ENCODE data around the gene MMP11. TPM values are rescaled to one million over a fixed set of nuclear protein-coding genes. Genes with fewer than 3 reads are reported as not detected.

The MMP11 gene
- total and polyA plus RNA-seq, 2 of the 4 experiments (the other 2 are of a cell fraction) = 2.2 to 6.0 TPM

DNA sequence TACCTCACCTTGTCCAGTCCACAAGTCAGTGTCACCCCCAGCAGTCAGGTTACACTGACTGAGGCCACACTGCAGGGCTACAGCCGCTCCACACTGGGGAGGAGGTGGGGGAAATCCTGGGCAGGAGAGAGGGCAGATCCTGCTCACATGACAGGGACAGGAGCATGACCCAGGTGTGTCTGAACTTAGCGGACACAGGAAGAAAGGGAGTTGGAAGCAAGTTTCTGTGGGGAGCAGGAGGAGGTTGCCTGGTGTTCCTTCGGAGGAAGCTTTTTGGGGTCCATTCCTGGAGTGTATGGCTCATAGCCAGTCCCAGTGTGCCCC is 5.9 kb downstream of the MMP11 start:
- no peak for ATAC-seq (ENCODE audit: low read depth)
- peaks cover 15% of the 10 kb centered on the region for H3K9me1 ChIP-seq (ENCODE audit: insufficient read depth, low read length)
- no peak overlapping the region for H2BK5ac ChIP-seq (ENCODE audit: low read depth, low read length, poor library complexity, severe bottlenecking)
- H2AFZ ChIP-seq (replicated peaks; ENCODE audit: low read length, poor library complexity) = no peak overlapping the region
- no peaks in the 10 kb centered on the region for H3K36me3 ChIP-seq (ENCODE audit: control insufficient read depth, insufficient read depth, low read length)
- H3K27me3 ChIP-seq (ENCODE audit: control insufficient read depth, insufficient read depth, low read length) = no peaks in the 10 kb centered on the region
- H3K56ac ChIP-seq (ENCODE audit: extremely low read depth, insufficient read depth, low read length) = no peak overlapping the region
- no peaks in the 10 kb centered on the region for H4K20me1 ChIP-seq (ENCODE audit: insufficient read depth, low read length)
- BruUV-seq (replicated peaks) = no TSS peak
- H2BK20ac ChIP-seq (ENCODE audit: low read depth, low read length) = no peak overlapping the region
- H4K91ac ChIP-seq (ENCODE audit: insufficient read depth, low read depth, low read length) = no peak overlapping the region
- TF ChIP-seq, protein P1, sequence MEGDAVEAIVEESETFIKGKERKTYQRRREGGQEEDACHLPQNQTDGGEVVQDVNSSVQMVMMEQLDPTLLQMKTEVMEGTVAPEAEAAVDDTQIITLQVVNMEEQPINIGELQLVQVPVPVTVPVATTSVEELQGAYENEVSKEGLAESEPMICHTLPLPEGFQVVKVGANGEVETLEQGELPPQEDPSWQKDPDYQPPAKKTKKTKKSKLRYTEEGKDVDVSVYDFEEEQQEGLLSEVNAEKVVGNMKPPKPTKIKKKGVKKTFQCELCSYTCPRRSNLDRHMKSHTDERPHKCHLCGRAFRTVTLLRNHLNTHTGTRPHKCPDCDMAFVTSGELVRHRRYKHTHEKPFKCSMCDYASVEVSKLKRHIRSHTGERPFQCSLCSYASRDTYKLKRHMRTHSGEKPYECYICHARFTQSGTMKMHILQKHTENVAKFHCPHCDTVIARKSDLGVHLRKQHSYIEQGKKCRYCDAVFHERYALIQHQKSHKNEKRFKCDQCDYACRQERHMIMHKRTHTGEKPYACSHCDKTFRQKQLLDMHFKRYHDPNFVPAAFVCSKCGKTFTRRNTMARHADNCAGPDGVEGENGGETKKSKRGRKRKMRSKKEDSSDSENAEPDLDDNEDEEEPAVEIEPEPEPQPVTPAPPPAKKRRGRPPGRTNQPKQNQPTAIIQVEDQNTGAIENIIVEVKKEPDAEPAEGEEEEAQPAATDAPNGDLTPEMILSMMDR (conservative IDR thresholded peaks at IDR 0.05; ENCODE audit: low read depth, low read length) = no peak
- no peak for TF ChIP-seq CHD1 (IDR thresholded peaks at IDR 0.05; ENCODE audit: low read depth, low read length)
- TF ChIP-seq MAZ (IDR thresholded peaks at IDR 0.05; ENCODE audit: borderline replicate concordance, low read depth, low read length) = no peak
- no peak for TF ChIP-seq SMC3 (IDR thresholded peaks at IDR 0.05; ENCODE audit: low read depth, low read length)
- no peak for TF ChIP-seq FOS (IDR thresholded peaks at IDR 0.05; ENCODE audit: low read depth, low read length)
- no peak for TF ChIP-seq BHLHE40 (IDR thresholded peaks at IDR 0.05; ENCODE audit: low read depth, low read length)
- no peak for TF ChIP-seq RCOR1 (IDR thresholded peaks at IDR 0.05; ENCODE audit: insufficient replicate concordance, low read length)
- TF ChIP-seq, protein P2, sequence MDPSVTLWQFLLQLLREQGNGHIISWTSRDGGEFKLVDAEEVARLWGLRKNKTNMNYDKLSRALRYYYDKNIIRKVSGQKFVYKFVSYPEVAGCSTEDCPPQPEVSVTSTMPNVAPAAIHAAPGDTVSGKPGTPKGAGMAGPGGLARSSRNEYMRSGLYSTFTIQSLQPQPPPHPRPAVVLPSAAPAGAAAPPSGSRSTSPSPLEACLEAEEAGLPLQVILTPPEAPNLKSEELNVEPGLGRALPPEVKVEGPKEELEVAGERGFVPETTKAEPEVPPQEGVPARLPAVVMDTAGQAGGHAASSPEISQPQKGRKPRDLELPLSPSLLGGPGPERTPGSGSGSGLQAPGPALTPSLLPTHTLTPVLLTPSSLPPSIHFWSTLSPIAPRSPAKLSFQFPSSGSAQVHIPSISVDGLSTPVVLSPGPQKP (IDR thresholded peaks at IDR 0.05; ENCODE audit: borderline replicate concordance, low read depth, low read length) = no peak
- TF ChIP-seq POLR2A (IDR thresholded peaks at IDR 0.05; ENCODE audit: low read depth, low read length) = no peak
- no peak for TF ChIP-seq MXI1 (IDR thresholded peaks at IDR 0.05; ENCODE audit: borderline replicate concordance, low read depth, low read length)
- no peak for TF ChIP-seq NFE2L2 (IDR thresholded peaks at IDR 0.05; ENCODE audit: low read depth, low read length)
- DNase-seq = no peak
- no peaks in the 10 kb centered on the region for H3K9me3 ChIP-seq (ENCODE audit: control insufficient read depth, insufficient read depth, low read length)
- no peak overlapping the region for H3K23ac ChIP-seq (ENCODE audit: low read depth, low read length)
- H3K4me2 ChIP-seq (ENCODE audit: low read depth, low read length) = no peak overlapping the region
- H4K5ac ChIP-seq (ENCODE audit: low read depth, low read length) = no peak overlapping the region
- in situ Hi-C loops (cut with MboI; ENCODE audit: low sequenced_read_pairs) = no loop called here
- H3K27ac ChIP-seq (ENCODE audit: insufficient read depth, low read length) = no peak overlapping the region
- ChIA-PET POLR2A (ENCODE audit: unreplicated experiment) (no interaction called here), CTCF (no interaction called here)
- no peak overlapping the region; the same call in 2 of the 3 replicates for H2BK15ac ChIP-seq (ENCODE audit: low read depth, low read length)
- no peak overlapping the region for H3K14ac ChIP-seq (replicated peaks; ENCODE audit: low read depth, low read length)
- 0 out of 2 replicates have a peak overlapping the region, but pooled peaks have one; percentile 15 for H2AK5ac ChIP-seq (ENCODE audit: low read depth, low read length)
- intact Hi-C loops (cut with micrococcal nuclease) = loop anchor here (10.0 kb wide), 1 partner anchor 176 kb away; no protein-coding TSS in a partner anchor
- peaks cover 0 to under 1% of the 10 kb centered on the region in 2 experiments; a peak in 1 of 4 replicates for H3K79me1 ChIP-seq (ENCODE audit: low read depth in 1 of 2, low read length in 2 of 2)
- no CpG with 5 or more reads among the region's 3 CpGs for WGBS, 2 experiments (ENCODE audit: extremely low coverage in 2 of 2, insufficient read length in 1 of 2)
- H2BK120ac ChIP-seq (ENCODE audit: low read depth, low read length) = no peak overlapping the region
- no peak overlapping the region for H3K4ac ChIP-seq (ENCODE audit: low read depth, low read length)
- H4K8ac ChIP-seq (ENCODE audit: low read depth in 2 of 2, low read length in 2 of 2) = no peak overlapping the region
- H2AK9ac ChIP-seq (replicated peaks; ENCODE audit: low read depth, low read length, poor library complexity) = peak overlapping the region; percentile 66
- no peak overlapping the region for H3K9ac ChIP-seq (ENCODE audit: low read depth, low read length)
- H3K4me1 ChIP-seq (ENCODE audit: control insufficient read depth, insufficient read depth, low read length) = peaks cover 24% of the 10 kb centered on the region
- H3K4me3 ChIP-seq (ENCODE audit: insufficient read depth, low read depth, low read length) = no peak overlapping the region
- dilution Hi-C loops (cut with HindIII; ENCODE audit: low sequenced_read_pairs, unreplicated experiment) = no loop called here
- no peak overlapping the region for H3K18ac ChIP-seq (ENCODE audit: low read depth, low read length)

Data from IMR-90 (cell line).